Neural cell (in vitro differentiated cells): ENCODE results near the gene EYS. TPM values are rescaled to one million over a fixed set of nuclear protein-coding genes. Genes with fewer than 3 reads are reported as not detected.

Experiments used
- H2AFZ ChIP-seq: fragments of 200-600, 300-800 bp; sonication (generic), shearing (Covaris generic); 2 replicates; pipeline ENCODE4 v1.6.0; 2014; ENCODE audit warnings: low read depth, mild to moderate bottlenecking, antibody characterized with exemption, low read length, moderate library complexity
- H3F3A ChIP-seq: fragments of 200-600 bp; shearing (Covaris generic); 2 replicates; pipeline ENCODE4 v1.6.1; 2016; ENCODE audit warnings: mild to moderate bottlenecking, moderate library complexity, mixed read lengths, antibody characterized with exemption, low read length; ENCODE audit not compliant: insufficient read depth, poor library complexity, severe bottlenecking
- H3K27ac ChIP-seq: fragments of 200-600, 300-800 bp; sonication (generic), shearing (Covaris generic); 2 replicates; pipeline ENCODE4 v1.5.1; 2014; ENCODE audit warnings: mild to moderate bottlenecking, low read length, moderate library complexity
- H3K27me3 ChIP-seq: fragments of 300-800, 200-600 bp; sonication (generic), shearing (Covaris generic); 2 replicates; pipeline ENCODE4 v1.6.0; 2014; ENCODE audit warnings: mild to moderate bottlenecking, low read depth, low read length, moderate library complexity; ENCODE audit not compliant: insufficient read depth
- H3K36me3 ChIP-seq: fragments of 300-800, 200-600 bp; sonication (generic), shearing (Covaris generic); 2 replicates; pipeline ENCODE4 v1.5.1; 2014; ENCODE audit warnings: mild to moderate bottlenecking, antibody characterized with exemption, low read length, moderate library complexity; ENCODE audit not compliant: insufficient read depth
- H3K4me2 ChIP-seq: fragments of 300-800, 200-600 bp; sonication (generic), shearing (Covaris generic); 2 replicates; pipeline ENCODE4 v1.6.0; 2014; ENCODE audit warnings: mild to moderate bottlenecking, low read length
- H3K4me3 ChIP-seq: fragments of 300-800, 200-600 bp; sonication (generic), shearing (Covaris generic); 2 replicates; pipeline ENCODE4 v1.5.1; 2014; ENCODE audit warnings: mild to moderate bottlenecking, low read length, moderate library complexity
- H3K79me2 ChIP-seq: fragments of 200-600 bp; shearing (Covaris generic); replicated peaks from 2 replicates; pipeline ENCODE4 v1.6.0; 2014; ENCODE audit warnings: mild to moderate bottlenecking, low read length, moderate library complexity; ENCODE audit not compliant: insufficient read depth
- H3K9ac ChIP-seq: fragments of 300-800, 200-600 bp; sonication (generic), shearing (Covaris generic); 2 replicates; pipeline ENCODE4 v1.6.1; 2016; ENCODE audit warnings: mild to moderate bottlenecking, low read length, mixed read lengths
- H3K9me2 ChIP-seq: fragments of 200-600 bp; shearing (Covaris generic); 2 replicates; pipeline ENCODE4 v1.6.1; 2016; ENCODE audit warnings: mild to moderate bottlenecking, low read length, mixed read lengths; ENCODE audit not compliant: insufficient read depth
- H3K9me3 ChIP-seq: fragments of 200-600, 300-800 bp; sonication (generic), shearing (Covaris generic); 2 replicates; pipeline ENCODE4 v1.6.1; 2016; ENCODE audit warnings: mild to moderate bottlenecking, mixed run types, low read length, moderate library complexity, mixed read lengths
- H4K20me1 ChIP-seq: fragments of 200-600 bp; shearing (Covaris generic); 2 replicates; pipeline ENCODE4 v1.6.1; 2016; ENCODE audit warnings: mild to moderate bottlenecking, mixed run types; ENCODE audit not compliant: insufficient read depth
- CTCF ChIP-seq: fragments of 450-650 bp; IDR thresholded peaks from 2 replicates; pipeline ENCODE4 v1.5.1; 2014; ENCODE audit warnings: antibody characterized with exemption, mild to moderate bottlenecking, moderate library complexity; ENCODE audit not compliant: poor library complexity, severe bottlenecking
- EP300 ChIP-seq: fragments of 450-650 bp; conservative IDR thresholded peaks from 2 replicates; pipeline ENCODE4 v1.6.1; 2014; ENCODE audit warnings: antibody characterized with exemption, mild to moderate bottlenecking, moderate library complexity; ENCODE audit not compliant: poor library complexity, severe bottlenecking
- EZH2 ChIP-seq: fragments of 200-600, 300-800 bp; shearing (Covaris generic), sonication (generic); IDR thresholded peaks from 2 replicates; pipeline ENCODE4 v1.6.1; 2014; ENCODE audit warnings: antibody characterized with exemption, low read length, borderline replicate concordance, mild to moderate bottlenecking; ENCODE audit not compliant: insufficient read depth, poor library complexity, severe bottlenecking
- MXI1 ChIP-seq: fragments of 450-650 bp; conservative IDR thresholded peaks from 2 replicates; pipeline ENCODE4 v1.6.1; 2014; ENCODE audit warnings: antibody characterized with exemption, mild to moderate bottlenecking; ENCODE audit not compliant: poor library complexity, severe bottlenecking
- POLR2AphosphoS5 ChIP-seq: IDR thresholded peaks from 2 replicates; pipeline ENCODE4 v1.6.1; 2012
- RAD21 ChIP-seq: fragments of 450-650 bp; conservative IDR thresholded peaks from 2 replicates; pipeline ENCODE4 v1.6.1; 2014; ENCODE audit warnings: antibody characterized with exemption, mild to moderate bottlenecking, moderate library complexity
- REST ChIP-seq: IDR thresholded peaks from 2 replicates; pipeline ENCODE4 v1.6.1; 2012; ENCODE audit warnings: borderline replicate concordance
- SMC3 ChIP-seq: fragments of 450-650 bp; conservative IDR thresholded peaks from 2 replicates; pipeline ENCODE4 v1.6.1; 2014; ENCODE audit warnings: antibody characterized with exemption, mild to moderate bottlenecking, moderate library complexity; ENCODE audit not compliant: poor library complexity
- TAF1 ChIP-seq: IDR thresholded peaks from 2 replicates; pipeline ENCODE4 v1.6.1; 2012; ENCODE audit warnings: low read depth
- polyA plus RNA-seq: library from polyadenylated mRNA; depleted of rRNA; stranded (reverse); fragments of >200 nt; gene quantifications from 2 replicates; pipeline ENCODE4 v1.2.3, GENCODE V29; 2014

EYS gene
- polyA plus RNA-seq, 1 donor from 2014 or later: 0.38 TPM

- TF ChIP-seq MXI1 (no peak), POLR2AphosphoS5 (no peak), CTCF (no peak), EZH2 (no peak)
- Histone ChIP-seq H2AFZ (no peak overlapping the region), H3K4me3 (no peak overlapping the region), H3K9me3 (no peaks in the 10 kb centered on the region), H4K20me1 (no peaks in the 10 kb centered on the region), H3K27me3 (no peaks in the 10 kb centered on the region), H3K36me3 (no peaks in the 10 kb centered on the region), H3K79me2 (no peaks in the 10 kb centered on the region), H3K9me2 (no peaks in the 10 kb centered on the region), H3K4me2 (no peak overlapping the region), H3K27ac (no peak overlapping the region), H3F3A (no peaks in the 10 kb centered on the region), H3K9ac (no peak overlapping the region)
Measured at GRCh38 chr6:65537600-65537999, 169.4 kb downstream of the EYS start.

- Histone ChIP-seq H3K79me2 (no peaks in the 10 kb centered on the region), H3K4me3 (no peak overlapping the region), H4K20me1 (no peaks in the 10 kb centered on the region), H3K9me3 (no peaks in the 10 kb centered on the region), H3K36me3 (no peaks in the 10 kb centered on the region), H3K9me2 (no peaks in the 10 kb centered on the region), H3K4me2 (no peak overlapping the region), H3K9ac (no peak overlapping the region), H3K27ac (no peak overlapping the region), H3K27me3 (no peaks in the 10 kb centered on the region), H2AFZ (no peak overlapping the region), H3F3A (no peaks in the 10 kb centered on the region)
- no peak for TF ChIP-seq RAD21
- TF ChIP-seq EZH2: no peak
- no peak for TF ChIP-seq EP300
- no peak for TF ChIP-seq POLR2AphosphoS5
- TF ChIP-seq TAF1: no peak
- no peak for TF ChIP-seq MXI1
- TF ChIP-seq SMC3: no peak
- no peak for TF ChIP-seq REST
- no peak for TF ChIP-seq CTCF
Measured at GRCh38 chr6:65531533-65531932, 175.5 kb downstream of the EYS start.
